ENCODE measurements around the gene TSKS. TPM values are rescaled to one million over a fixed set of nuclear protein-coding genes. Genes with fewer than 3 reads are reported as not detected.

The TSKS gene
- total RNA-seq, 1 experiment from 2014 or later = 0.76 TPM

DNA sequence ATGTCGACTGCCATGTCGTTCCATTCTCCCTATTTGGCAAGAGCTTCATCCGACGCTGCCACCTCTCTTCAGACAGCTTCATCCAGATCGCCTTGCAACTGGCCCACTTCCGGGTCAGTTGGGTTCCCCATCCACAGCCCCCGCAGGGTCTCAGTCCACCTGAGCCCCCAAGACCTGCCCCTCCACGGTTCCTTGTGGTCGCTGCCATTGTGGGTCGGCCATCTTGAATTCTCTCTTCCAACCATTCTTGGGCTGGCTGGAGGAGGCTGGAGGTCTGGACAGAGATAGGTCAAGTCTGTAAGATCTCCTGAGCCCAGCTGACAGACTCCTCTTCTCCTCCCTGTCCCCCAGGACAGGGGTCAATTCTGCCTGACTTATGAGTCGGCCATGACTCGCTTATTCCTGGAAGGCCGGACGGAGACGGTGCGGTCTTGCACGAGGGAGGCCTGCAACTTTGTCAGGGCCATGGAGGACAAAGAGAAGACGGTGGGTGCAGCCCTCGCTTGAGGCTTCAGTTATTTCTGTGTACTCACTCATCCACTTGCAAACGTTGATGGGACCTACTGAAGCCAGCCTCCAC lies 52.6 kb downstream of the TSKS start:
- no peaks in the 10 kb centered on the region for H3K9me2 ChIP-seq (ENCODE audit: insufficient read depth)
- H3K79me2 ChIP-seq (ENCODE audit: insufficient read depth, low read length) = no peaks in the 10 kb centered on the region
- ATAC-seq (no peak; the same call in 1 of the 2 replicates), DNase-seq (ENCODE audit: low read depth, low spot score) (peak; percentile 48)
- H3K9ac ChIP-seq (ENCODE audit: low read length) = peak overlapping the region; percentile 22
- H3K4me3 ChIP-seq (replicated peaks in 1 of 2; ENCODE audit: low read depth in 1 of 2, low read length in 2 of 2) = no peak overlapping the region
- RAD21 ChIA-PET (ENCODE audit: low non-redundant PET in 1 of 2, low total read pairs in 2 of 2, uncharacterized antibody in 2 of 2, unreplicated experiment in 2 of 2) = no interaction called here
- POLR2A ChIA-PET = no interaction called here
- no peaks in the 10 kb centered on the region for H3K9me3 ChIP-seq (ENCODE audit: control insufficient read depth in 1 of 2, insufficient read depth in 1 of 2, low read depth in 1 of 2, low read length in 2 of 2)
- no peaks in the 10 kb centered on the region for H4K20me1 ChIP-seq (ENCODE audit: insufficient read depth)
- H3K36me3 ChIP-seq (ENCODE audit: control insufficient read depth in 1 of 2, insufficient read depth in 2 of 2, low read length in 2 of 2) = no peaks in the 10 kb centered on the region
- H3K27ac ChIP-seq (ENCODE audit: low read depth, low read length) = no peak overlapping the region
- CTCF ChIA-PET = no interaction called here
- no peak overlapping the region for H2AFZ ChIP-seq (ENCODE audit: low read depth, low read length, poor library complexity, severe bottlenecking)
- TF ChIP-seq, protein P1, sequence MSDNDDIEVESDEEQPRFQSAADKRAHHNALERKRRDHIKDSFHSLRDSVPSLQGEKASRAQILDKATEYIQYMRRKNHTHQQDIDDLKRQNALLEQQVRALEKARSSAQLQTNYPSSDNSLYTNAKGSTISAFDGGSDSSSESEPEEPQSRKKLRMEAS (IDR thresholded peaks at IDR 0.05) = peak; percentile 77
- TF ChIP-seq JUND (IDR thresholded peaks at IDR 0.05) (peak; percentile 69; the same call in 1 of the 2 replicates), RAD21 (IDR thresholded peaks at IDR 0.05; ENCODE audit: low read depth) (no peak), SIN3A (IDR thresholded peaks at IDR 0.05; ENCODE audit: low read depth) (no peak), TCF7L2 (IDR thresholded peaks at IDR 0.05; ENCODE audit: borderline replicate concordance, extremely low read depth, insufficient read depth, insufficient read length) (no peak), FOSL1 (IDR thresholded peaks at IDR 0.05; ENCODE audit: low read depth) (peak; percentile 86)
- TF ChIP-seq, protein P2, sequence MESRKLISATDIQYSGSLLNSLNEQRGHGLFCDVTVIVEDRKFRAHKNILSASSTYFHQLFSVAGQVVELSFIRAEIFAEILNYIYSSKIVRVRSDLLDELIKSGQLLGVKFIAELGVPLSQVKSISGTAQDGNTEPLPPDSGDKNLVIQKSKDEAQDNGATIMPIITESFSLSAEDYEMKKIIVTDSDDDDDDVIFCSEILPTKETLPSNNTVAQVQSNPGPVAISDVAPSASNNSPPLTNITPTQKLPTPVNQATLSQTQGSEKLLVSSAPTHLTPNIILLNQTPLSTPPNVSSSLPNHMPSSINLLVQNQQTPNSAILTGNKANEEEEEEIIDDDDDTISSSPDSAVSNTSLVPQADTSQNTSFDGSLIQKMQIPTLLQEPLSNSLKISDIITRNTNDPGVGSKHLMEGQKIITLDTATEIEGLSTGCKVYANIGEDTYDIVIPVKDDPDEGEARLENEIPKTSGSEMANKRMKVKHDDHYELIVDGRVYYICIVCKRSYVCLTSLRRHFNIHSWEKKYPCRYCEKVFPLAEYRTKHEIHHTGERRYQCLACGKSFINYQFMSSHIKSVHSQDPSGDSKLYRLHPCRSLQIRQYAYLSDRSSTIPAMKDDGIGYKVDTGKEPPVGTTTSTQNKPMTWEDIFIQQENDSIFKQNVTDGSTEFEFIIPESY (IDR thresholded peaks at IDR 0.05; ENCODE audit: extremely low read depth, insufficient replicate concordance, low read length) = no peak
- no TSS peak for BruUV-seq (replicated peaks)
- intact Hi-C loops (cut with micrococcal nuclease) = no loop called here
- H3K27me3 ChIP-seq (ENCODE audit: insufficient read depth, low read length) = no peaks in the 10 kb centered on the region
- H3K4me2 ChIP-seq (ENCODE audit: low read length) = peak overlapping the region; percentile 49
- H3K4me1 ChIP-seq (ENCODE audit: control insufficient read depth in 1 of 2, insufficient read depth in 2 of 2, low read length in 2 of 2) = peaks cover 10 to 37% of the 10 kb centered on the region in 2 experiments

DNA sequence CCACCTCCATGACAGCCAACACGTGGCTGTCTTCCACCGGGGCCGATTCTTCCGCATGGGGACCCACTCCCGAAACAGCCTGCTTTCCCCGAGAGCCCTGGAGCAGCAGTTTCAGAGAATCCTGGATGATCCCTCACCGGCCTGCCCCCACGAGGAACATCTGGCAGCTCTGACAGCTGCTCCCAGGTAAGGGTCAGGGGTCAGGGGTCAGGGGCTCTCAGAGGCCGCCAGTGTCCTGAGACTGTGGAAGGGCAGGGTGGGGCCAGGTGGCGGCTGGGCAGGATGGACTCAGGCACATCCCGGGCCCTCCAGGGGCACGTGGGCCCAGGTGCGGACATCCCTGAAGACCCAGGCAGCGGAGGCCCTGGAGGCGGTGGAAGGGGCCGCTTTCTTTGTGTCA lies 57.2 kb downstream of the TSKS start:
- Histone ChIP-seq H3K9me2 (ENCODE audit: insufficient read depth) (no peaks in the 10 kb centered on the region), H3K4me3 (replicated peaks in 1 of 2; ENCODE audit: low read depth in 1 of 2, low read length in 2 of 2) (no peak overlapping the region), H3K4me2 (ENCODE audit: low read length) (no peak overlapping the region), H3K36me3 (ENCODE audit: control insufficient read depth in 1 of 2, insufficient read depth in 2 of 2, low read length in 2 of 2) (no peaks in the 10 kb centered on the region), H3K27ac (ENCODE audit: low read depth, low read length) (no peak overlapping the region), H3K27me3 (ENCODE audit: insufficient read depth, low read length) (no peaks in the 10 kb centered on the region), H2AFZ (ENCODE audit: low read depth, low read length, poor library complexity, severe bottlenecking) (no peak overlapping the region), H3K79me2 (ENCODE audit: insufficient read depth, low read length) (no peaks in the 10 kb centered on the region), H3K4me1 (ENCODE audit: control insufficient read depth in 1 of 2, insufficient read depth in 2 of 2, low read length in 2 of 2) (peaks cover 0 to 8% of the 10 kb centered on the region in 2 experiments; a peak in 2 of 4 replicates), H3K9me3 (ENCODE audit: control insufficient read depth in 1 of 2, insufficient read depth in 1 of 2, low read depth in 1 of 2, low read length in 2 of 2) (no peaks in the 10 kb centered on the region), H3K9ac (ENCODE audit: low read length) (no peak overlapping the region), H4K20me1 (ENCODE audit: insufficient read depth) (no peaks in the 10 kb centered on the region)
- no TSS peak for BruUV-seq (replicated peaks)
- no peak for ATAC-seq
- CTCF ChIA-PET = no interaction called here
- intact Hi-C loops (cut with micrococcal nuclease) = no loop called here
- no peak for DNase-seq (ENCODE audit: low read depth, low spot score)
- RAD21 ChIA-PET (ENCODE audit: low non-redundant PET in 1 of 2, low total read pairs in 2 of 2, uncharacterized antibody in 2 of 2, unreplicated experiment in 2 of 2) = no interaction called here
- POLR2A ChIA-PET = no interaction called here
- TF ChIP-seq EGR1 (IDR thresholded peaks at IDR 0.05; ENCODE audit: low read depth) = no peak
- TF ChIP-seq SP1 (IDR thresholded peaks at IDR 0.05; ENCODE audit: low read depth) = no peak
- TF ChIP-seq, protein P3, sequence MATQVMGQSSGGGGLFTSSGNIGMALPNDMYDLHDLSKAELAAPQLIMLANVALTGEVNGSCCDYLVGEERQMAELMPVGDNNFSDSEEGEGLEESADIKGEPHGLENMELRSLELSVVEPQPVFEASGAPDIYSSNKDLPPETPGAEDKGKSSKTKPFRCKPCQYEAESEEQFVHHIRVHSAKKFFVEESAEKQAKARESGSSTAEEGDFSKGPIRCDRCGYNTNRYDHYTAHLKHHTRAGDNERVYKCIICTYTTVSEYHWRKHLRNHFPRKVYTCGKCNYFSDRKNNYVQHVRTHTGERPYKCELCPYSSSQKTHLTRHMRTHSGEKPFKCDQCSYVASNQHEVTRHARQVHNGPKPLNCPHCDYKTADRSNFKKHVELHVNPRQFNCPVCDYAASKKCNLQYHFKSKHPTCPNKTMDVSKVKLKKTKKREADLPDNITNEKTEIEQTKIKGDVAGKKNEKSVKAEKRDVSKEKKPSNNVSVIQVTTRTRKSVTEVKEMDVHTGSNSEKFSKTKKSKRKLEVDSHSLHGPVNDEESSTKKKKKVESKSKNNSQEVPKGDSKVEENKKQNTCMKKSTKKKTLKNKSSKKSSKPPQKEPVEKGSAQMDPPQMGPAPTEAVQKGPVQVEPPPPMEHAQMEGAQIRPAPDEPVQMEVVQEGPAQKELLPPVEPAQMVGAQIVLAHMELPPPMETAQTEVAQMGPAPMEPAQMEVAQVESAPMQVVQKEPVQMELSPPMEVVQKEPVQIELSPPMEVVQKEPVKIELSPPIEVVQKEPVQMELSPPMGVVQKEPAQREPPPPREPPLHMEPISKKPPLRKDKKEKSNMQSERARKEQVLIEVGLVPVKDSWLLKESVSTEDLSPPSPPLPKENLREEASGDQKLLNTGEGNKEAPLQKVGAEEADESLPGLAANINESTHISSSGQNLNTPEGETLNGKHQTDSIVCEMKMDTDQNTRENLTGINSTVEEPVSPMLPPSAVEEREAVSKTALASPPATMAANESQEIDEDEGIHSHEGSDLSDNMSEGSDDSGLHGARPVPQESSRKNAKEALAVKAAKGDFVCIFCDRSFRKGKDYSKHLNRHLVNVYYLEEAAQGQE (IDR thresholded peaks at IDR 0.05; ENCODE audit: low read depth) = no peak
- TF ChIP-seq RAD21 (IDR thresholded peaks at IDR 0.05; ENCODE audit: low read depth) = no peak
- no peak for TF ChIP-seq FOSL1 (IDR thresholded peaks at IDR 0.05; ENCODE audit: low read depth)
- TF ChIP-seq, protein P4, sequence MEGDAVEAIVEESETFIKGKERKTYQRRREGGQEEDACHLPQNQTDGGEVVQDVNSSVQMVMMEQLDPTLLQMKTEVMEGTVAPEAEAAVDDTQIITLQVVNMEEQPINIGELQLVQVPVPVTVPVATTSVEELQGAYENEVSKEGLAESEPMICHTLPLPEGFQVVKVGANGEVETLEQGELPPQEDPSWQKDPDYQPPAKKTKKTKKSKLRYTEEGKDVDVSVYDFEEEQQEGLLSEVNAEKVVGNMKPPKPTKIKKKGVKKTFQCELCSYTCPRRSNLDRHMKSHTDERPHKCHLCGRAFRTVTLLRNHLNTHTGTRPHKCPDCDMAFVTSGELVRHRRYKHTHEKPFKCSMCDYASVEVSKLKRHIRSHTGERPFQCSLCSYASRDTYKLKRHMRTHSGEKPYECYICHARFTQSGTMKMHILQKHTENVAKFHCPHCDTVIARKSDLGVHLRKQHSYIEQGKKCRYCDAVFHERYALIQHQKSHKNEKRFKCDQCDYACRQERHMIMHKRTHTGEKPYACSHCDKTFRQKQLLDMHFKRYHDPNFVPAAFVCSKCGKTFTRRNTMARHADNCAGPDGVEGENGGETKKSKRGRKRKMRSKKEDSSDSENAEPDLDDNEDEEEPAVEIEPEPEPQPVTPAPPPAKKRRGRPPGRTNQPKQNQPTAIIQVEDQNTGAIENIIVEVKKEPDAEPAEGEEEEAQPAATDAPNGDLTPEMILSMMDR (IDR thresholded peaks at IDR 0.05 in 2 of 3, conservative IDR thresholded peaks at IDR 0.05 in 1 of 3; ENCODE audit: borderline replicate concordance in 1 of 3, insufficient read depth in 1 of 3, low read depth in 2 of 3, low read length in 2 of 3) = no peak
- TF ChIP-seq POLR2AphosphoS5 (IDR thresholded peaks at IDR 0.05; ENCODE audit: low read depth, low read length) = no peak
